ENCODE data around the gene TMEM163.

- TF ChIP-seq, protein P1, sequence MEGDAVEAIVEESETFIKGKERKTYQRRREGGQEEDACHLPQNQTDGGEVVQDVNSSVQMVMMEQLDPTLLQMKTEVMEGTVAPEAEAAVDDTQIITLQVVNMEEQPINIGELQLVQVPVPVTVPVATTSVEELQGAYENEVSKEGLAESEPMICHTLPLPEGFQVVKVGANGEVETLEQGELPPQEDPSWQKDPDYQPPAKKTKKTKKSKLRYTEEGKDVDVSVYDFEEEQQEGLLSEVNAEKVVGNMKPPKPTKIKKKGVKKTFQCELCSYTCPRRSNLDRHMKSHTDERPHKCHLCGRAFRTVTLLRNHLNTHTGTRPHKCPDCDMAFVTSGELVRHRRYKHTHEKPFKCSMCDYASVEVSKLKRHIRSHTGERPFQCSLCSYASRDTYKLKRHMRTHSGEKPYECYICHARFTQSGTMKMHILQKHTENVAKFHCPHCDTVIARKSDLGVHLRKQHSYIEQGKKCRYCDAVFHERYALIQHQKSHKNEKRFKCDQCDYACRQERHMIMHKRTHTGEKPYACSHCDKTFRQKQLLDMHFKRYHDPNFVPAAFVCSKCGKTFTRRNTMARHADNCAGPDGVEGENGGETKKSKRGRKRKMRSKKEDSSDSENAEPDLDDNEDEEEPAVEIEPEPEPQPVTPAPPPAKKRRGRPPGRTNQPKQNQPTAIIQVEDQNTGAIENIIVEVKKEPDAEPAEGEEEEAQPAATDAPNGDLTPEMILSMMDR (conservative IDR thresholded peaks at IDR 0.05; ENCODE audit: low read length), result no peak
- no peak for TF ChIP-seq EZH2phosphoT487 (IDR thresholded peaks at IDR 0.05; ENCODE audit: borderline replicate concordance, low read depth, low read length)
Measured at GRCh38 chr2:134440336-134440909, 278.4 kb downstream of the TMEM163 start.

Measured in OCI-LY7 (cell line).